Lower leg skin (tissue), 3 donors: Measurements from ENCODE around the gene SLC13A2.

Source experiments
- CTCF ChIP-seq, 3 donors: fragments of 450-650 bp; IDR thresholded peaks; one replicate each; pipeline ENCODE4 v1.5.1; 2016; ENCODE audit warnings: antibody characterized with exemption in 3 of 3, mild to moderate bottlenecking in 3 of 3, moderate library complexity in 2 of 3
- POLR2A ChIP-seq, 2 donors: fragments of 450-650 bp; IDR thresholded peaks; one replicate each; pipeline ENCODE4 v1.6.1; 2016 to 2017; ENCODE audit warnings: antibody characterized with exemption in 2 of 2, mild to moderate bottlenecking in 1 of 2, moderate library complexity in 1 of 2

GRCh38 chr17:28545787-28546415 lies 72.5 kb downstream of the SLC13A2 start:
- TF ChIP-seq CTCF (IDR thresholded peaks at IDR 0.05) (no peak), POLR2A (IDR thresholded peaks at IDR 0.05) (no peak)
